AG09309 (cell line): Measurements from ENCODE around the gene GRIK5.
A peak's percentile ranks its signal among the peaks of the same experiment; 100 is the strongest.

Experiments used
- DNase-seq: peaks from one replicate; pipeline ENCODE4 v3.0.0-alpha.2; 2010; ENCODE audit warnings: low read depth
- H3K4me3 ChIP-seq: 2 replicates; pipeline ENCODE4 v1.5.1; 2011; ENCODE audit warnings: mild to moderate bottlenecking, low read depth, low read length, moderate library complexity; ENCODE audit not compliant: control insufficient read depth
- TF ChIP-seq, protein P1 (sequence below): IDR thresholded peaks from 2 replicates; pipeline ENCODE4 v1.5.1; 2011; ENCODE audit warnings: mild to moderate bottlenecking, low read depth, low read length, inconsistent platforms; ENCODE audit not compliant: insufficient read depth, control insufficient read depth; ENCODE audit errors: missing control alignments

GRIK5 gene

DNA sequence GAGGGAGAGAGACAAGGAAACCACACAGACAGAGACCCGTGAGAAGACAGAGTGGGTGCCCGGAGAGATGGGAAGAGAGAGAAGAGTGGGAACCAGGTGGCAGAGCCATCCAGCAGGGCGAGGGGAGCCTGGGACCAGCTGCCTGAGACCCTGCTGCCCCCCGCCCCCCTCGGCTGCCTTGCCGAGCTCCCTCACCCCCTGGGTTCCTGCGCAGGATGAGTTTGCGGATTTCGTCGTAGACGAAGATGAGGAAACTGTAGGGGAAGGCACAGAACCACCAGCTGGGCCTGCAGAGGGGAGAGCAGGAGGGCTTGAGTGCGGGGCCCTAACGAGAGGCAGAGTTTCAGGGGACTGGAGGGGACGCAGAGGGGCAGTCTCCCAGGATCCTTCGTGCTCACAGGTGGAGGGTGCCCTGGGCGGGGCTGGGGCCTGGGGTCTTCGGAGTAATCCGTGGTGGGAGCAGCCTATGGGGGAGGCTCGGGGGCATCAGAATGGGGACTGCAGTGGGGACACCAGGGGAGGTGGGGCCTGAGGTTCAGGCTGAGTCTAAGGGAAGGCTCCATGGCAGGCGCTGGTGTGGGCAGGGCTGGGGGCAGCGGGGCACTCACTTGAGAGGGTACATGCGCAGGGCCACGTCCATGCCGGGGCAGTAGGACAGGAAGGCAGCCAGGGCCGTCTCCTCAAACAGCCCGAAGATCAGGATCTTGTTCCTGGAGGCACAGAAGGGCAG, 102.8 kb downstream of the GRIK5 start:
- no peak for DNase-seq
- no peak overlapping the region for H3K4me3 ChIP-seq
- TF ChIP-seq, protein P1, sequence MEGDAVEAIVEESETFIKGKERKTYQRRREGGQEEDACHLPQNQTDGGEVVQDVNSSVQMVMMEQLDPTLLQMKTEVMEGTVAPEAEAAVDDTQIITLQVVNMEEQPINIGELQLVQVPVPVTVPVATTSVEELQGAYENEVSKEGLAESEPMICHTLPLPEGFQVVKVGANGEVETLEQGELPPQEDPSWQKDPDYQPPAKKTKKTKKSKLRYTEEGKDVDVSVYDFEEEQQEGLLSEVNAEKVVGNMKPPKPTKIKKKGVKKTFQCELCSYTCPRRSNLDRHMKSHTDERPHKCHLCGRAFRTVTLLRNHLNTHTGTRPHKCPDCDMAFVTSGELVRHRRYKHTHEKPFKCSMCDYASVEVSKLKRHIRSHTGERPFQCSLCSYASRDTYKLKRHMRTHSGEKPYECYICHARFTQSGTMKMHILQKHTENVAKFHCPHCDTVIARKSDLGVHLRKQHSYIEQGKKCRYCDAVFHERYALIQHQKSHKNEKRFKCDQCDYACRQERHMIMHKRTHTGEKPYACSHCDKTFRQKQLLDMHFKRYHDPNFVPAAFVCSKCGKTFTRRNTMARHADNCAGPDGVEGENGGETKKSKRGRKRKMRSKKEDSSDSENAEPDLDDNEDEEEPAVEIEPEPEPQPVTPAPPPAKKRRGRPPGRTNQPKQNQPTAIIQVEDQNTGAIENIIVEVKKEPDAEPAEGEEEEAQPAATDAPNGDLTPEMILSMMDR: no peak

DNA sequence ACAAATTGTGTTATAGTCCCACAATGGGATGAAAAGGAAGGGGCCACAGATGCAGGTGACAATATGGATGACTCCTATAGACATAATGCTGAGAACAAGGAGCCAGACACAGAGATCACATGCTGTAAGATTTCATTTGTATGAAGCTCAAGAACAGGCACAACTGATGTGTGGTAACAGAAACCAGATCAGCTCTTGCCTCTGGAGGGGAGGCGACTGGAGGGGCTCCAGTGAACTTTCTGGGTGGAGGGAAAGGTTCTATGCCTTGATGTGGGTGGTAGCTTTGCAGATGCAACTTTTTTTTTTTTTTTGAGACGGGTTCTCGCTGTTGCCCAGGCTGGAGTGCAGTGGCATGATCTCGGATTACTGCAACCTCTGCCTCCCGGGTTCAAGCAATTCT, 104.9 kb downstream of the GRIK5 start:
- TF ChIP-seq, protein P1: no peak
- no peak overlapping the region for H3K4me3 ChIP-seq
- DNase-seq: no peak

DNA sequence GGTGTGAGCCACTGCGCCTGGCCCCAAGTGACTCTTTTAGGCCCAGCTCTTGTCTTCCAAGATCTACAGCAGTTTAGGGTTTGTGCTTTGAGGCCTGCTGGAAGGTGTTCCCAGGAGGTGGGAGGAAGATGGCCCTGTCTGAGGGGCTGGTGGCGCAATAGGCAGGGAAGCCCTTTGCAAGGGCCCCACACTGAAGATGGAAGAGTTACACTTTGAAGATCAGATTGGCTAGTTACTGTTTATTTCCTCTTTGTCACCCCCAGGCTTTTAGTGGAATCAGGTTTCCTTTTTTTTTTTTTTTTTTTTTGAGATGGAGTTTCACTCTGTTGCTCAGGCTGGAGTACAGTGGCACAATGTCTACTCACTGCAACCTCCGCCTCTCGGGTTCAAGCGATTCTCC, 109.0 kb downstream of the GRIK5 start:
- no peak for DNase-seq

DNA sequence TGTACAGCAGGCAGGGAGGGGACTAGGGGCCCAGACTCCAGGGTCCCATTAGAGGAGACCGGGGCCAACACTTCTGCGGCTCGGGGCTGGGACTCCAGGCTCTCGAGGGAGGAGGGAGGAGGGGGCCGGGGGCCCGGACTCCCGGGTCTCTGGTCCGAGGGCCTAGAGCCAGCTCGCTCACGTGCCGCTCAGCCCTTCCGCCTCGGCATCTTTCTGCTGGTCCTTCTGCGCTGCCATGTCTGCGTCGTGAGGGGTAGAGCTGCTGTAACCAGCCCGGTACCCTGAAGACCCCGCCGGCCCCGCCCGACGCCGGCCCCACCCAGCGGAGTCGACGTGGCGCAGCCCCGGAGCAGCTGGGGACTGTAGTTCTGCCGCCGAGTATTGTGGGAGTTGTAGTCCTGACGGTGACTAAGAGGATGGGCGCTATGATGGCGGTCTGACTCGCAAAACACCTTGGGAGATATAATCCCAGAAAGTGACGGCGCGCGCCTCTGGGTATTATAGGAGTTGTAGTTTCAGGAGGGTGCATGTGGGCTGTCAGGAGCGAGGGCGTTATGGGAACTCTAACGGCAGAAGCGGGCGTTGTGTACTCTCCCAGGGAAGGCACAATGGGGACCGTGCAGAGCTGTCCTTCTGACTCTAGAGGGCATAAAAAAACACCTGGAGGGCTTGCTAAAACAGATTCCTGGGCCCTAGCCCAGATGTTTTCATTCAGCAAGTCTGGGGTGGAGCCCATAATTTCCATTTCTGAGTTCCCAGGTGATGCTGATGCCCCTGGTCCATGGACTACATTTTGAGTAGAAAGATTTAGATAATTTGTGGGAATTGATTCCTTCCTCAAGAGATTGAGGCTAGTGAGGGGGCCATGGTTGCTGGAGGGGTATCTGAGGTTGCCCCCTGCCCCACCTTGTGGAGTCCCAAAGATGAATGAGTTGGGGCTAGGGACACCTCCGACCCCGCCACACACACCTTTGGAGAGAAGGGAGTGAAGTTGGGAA, 110.7 kb downstream of the GRIK5 start, which contains the start of gene RABAC1:
Gene RABAC1, minus strand, starts transcription at position 266 of the 998 bp plus-strand sequence. Its CDS starts 29 bp downstream, at position 237.
- peak within 1 kb of the TSS; percentile 94 for H3K4me3 ChIP-seq
- peak; percentile 62 for DNase-seq
- TF ChIP-seq, protein P1: no peak

More for the DNA sequence above, 109.0 kb downstream of the GRIK5 start:
- H3K4me3 ChIP-seq: no peak overlapping the region
- TF ChIP-seq, protein P1: no peak

DNA sequence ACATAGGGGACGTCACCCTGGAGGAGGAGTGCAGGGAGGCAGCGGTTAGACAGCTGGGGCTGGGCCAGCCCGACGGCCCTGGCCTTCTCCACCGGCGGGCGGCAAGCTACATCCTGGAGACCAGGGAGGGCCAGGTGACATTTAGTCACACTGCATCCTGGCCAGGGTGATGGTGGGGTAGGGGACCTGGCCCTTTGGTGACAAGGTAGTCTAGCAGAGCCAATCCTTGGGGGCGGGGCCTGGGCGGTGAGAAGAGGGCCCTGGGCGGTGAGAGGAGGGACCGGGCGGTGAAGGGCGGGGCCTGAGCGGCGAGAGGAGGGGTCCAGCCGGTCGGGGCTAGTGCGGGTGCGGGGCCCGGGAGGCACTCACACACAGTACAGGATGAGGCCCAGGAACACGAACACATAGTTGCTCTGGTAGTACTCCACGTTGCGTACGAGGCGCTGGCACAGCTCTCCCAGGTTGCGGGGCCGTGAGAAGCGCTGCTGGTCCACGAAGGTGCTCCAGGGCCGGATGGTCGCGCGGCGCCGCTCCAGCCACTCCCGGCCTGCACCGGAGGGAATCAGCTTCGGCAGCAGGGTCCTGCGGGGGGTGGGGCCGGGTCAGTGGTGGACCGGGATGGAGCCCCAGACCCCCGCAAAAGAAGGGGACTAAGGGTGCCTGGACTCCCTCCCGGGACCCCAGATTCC, 111.5 kb downstream of the GRIK5 start:
- DNase-seq: no peak
- TF ChIP-seq, protein P1: no peak
- H3K4me3 ChIP-seq: peak overlapping the region; percentile 94

DNA sequence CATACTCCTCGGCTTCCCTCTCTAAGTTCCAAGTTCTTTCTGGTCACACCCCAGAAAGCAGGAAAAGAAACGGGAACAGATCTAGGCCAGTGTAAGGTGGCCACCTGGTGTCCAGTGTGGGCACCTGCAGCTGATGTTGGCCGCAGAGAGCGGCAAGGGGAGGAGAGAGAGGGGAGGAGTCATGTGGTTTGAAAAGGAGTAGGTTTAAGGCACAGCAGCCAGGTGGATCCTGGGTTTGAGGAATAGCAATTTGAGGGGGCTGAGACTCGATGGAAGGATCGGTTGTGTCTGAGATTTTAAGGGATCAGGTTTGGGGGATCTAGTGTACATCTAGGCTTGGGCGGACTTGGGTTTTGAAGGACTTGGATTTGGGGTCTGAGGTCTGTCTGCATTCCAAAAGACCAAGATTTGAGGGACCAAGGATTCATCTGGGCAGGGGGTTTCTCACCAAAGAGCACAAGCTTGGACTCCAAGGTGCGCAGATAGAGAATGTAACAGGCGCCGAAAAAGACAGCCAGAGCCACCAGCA, 112.1 kb downstream of the GRIK5 start:
- peak; percentile 46 for DNase-seq
- TF ChIP-seq, protein P1: peak; percentile 86
- H3K4me3 ChIP-seq: peak overlapping the region; percentile 94
